ENCODE data around the gene PSMB3.

PSMB3 gene

DNA sequence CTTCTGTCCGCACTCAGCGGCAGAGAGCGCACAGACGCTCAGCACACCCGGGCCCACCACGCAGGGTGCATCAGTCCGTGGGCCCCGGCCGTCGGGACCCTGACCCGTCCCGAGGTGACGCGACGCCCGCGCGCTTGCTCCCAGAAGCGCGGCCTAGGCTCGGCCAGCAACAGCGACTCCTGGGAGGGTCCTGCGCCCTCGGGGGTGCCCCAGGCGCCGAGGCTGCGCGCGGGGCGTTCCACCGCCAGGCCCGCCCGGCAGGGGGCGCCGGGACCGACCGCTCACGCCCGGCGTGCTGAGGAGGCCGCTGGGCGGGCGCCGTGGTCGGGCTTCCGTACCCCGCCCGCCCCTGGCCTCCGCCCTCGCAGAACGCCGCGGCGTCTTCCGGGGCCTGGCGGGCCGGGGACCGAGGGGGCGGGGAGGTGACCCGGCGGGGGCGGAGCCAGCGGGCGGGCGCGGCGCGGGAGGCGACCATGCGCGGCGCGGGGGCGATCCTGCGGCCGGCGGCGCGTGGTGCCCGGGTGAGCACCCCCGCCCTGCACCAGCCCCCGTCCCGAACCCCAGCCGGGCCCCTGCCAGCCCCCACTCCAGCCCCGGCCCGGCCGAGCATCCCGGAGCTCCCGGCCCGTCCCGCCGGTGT lies 22.5 kb upstream of the PSMB3 start, which contains the start of gene CISD3 (continued):
- TF ChIP-seq, protein P1, sequence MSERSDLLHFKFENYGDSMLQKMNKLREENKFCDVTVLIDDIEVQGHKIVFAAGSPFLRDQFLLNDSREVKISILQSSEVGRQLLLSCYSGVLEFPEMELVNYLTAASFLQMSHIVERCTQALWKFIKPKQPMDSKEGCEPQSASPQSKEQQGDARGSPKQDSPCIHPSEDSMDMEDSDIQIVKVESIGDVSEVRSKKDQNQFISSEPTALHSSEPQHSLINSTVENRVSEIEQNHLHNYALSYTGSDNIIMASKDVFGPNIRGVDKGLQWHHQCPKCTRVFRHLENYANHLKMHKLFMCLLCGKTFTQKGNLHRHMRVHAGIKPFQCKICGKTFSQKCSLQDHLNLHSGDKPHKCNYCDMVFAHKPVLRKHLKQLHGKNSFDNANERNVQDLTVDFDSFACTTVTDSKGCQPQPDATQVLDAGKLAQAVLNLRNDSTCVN (tag by site-specific recombination; optimal IDR thresholded peaks at IDR 0.05) = peak; percentile 55
- TF ChIP-seq, protein P2, sequence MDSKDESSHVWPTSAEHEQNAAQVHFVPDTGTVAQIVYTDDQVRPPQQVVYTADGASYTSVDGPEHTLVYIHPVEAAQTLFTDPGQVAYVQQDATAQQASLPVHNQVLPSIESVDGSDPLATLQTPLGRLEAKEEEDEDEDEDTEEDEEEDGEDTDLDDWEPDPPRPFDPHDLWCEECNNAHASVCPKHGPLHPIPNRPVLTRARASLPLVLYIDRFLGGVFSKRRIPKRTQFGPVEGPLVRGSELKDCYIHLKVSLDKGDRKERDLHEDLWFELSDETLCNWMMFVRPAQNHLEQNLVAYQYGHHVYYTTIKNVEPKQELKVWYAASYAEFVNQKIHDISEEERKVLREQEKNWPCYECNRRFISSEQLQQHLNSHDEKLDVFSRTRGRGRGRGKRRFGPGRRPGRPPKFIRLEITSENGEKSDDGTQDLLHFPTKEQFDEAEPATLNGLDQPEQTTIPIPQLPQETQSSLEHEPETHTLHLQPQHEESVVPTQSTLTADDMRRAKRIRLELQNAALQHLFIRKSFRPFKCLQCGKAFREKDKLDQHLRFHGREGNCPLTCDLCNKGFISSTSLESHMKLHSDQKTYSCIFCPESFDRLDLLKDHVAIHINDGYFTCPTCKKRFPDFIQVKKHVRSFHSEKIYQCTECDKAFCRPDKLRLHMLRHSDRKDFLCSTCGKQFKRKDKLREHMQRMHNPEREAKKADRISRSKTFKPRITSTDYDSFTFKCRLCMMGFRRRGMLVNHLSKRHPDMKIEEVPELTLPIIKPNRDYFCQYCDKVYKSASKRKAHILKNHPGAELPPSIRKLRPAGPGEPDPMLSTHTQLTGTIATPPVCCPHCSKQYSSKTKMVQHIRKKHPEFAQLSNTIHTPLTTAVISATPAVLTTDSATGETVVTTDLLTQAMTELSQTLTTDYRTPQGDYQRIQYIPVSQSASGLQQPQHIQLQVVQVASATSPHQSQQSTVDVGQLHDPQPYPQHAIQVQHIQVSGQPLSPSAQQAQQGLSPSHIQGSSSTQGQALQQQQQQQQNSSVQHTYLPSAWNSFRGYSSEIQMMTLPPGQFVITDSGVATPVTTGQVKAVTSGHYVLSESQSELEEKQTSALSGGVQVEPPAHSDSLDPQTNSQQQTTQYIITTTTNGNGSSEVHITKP (tag by site-specific recombination; IDR thresholded peaks at IDR 0.05) = no peak; the same call in 1 of the 2 replicates
- TF ChIP-seq ZEB2 (tag by site-specific recombination; IDR thresholded peaks at IDR 0.05) = no peak
- TF ChIP-seq, protein P3, sequence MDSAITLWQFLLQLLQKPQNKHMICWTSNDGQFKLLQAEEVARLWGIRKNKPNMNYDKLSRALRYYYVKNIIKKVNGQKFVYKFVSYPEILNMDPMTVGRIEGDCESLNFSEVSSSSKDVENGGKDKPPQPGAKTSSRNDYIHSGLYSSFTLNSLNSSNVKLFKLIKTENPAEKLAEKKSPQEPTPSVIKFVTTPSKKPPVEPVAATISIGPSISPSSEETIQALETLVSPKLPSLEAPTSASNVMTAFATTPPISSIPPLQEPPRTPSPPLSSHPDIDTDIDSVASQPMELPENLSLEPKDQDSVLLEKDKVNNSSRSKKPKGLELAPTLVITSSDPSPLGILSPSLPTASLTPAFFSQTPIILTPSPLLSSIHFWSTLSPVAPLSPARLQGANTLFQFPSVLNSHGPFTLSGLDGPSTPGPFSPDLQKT (IDR thresholded peaks at IDR 0.05; ENCODE audit: borderline replicate concordance, low read depth, low read length) = no peak
- TF ChIP-seq ZNF558 (tag by site-specific recombination; IDR thresholded peaks at IDR 0.05) = no peak
- TF ChIP-seq ZNF548 (tag by site-specific recombination; IDR thresholded peaks at IDR 0.05) = no peak
- no peak for TF ChIP-seq ZNF654 (tag by site-specific recombination; IDR thresholded peaks at IDR 0.05; ENCODE audit: low read depth)
- TF ChIP-seq, protein P4, sequence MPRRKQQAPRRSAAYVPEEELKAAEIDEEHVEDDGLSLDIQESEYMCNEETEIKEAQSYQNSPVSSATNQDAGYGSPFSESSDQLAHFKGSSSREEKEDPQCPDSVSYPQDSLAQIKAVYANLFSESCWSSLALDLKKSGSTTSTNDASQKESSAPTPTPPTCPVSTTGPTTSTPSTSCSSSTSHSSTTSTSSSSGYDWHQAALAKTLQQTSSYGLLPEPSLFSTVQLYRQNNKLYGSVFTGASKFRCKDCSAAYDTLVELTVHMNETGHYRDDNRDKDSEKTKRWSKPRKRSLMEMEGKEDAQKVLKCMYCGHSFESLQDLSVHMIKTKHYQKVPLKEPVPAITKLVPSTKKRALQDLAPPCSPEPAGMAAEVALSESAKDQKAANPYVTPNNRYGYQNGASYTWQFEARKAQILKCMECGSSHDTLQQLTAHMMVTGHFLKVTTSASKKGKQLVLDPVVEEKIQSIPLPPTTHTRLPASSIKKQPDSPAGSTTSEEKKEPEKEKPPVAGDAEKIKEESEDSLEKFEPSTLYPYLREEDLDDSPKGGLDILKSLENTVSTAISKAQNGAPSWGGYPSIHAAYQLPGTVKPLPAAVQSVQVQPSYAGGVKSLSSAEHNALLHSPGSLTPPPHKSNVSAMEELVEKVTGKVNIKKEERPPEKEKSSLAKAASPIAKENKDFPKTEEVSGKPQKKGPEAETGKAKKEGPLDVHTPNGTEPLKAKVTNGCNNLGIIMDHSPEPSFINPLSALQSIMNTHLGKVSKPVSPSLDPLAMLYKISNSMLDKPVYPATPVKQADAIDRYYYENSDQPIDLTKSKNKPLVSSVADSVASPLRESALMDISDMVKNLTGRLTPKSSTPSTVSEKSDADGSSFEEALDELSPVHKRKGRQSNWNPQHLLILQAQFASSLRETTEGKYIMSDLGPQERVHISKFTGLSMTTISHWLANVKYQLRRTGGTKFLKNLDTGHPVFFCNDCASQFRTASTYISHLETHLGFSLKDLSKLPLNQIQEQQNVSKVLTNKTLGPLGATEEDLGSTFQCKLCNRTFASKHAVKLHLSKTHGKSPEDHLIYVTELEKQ (tag by site-specific recombination; IDR thresholded peaks at IDR 0.05; ENCODE audit: borderline replicate concordance) = no peak
- peak; percentile 43; the same call in 1 of the 2 replicates for TF ChIP-seq KLF8 (tag by site-specific recombination; IDR thresholded peaks at IDR 0.05)
- TF ChIP-seq, protein P5, sequence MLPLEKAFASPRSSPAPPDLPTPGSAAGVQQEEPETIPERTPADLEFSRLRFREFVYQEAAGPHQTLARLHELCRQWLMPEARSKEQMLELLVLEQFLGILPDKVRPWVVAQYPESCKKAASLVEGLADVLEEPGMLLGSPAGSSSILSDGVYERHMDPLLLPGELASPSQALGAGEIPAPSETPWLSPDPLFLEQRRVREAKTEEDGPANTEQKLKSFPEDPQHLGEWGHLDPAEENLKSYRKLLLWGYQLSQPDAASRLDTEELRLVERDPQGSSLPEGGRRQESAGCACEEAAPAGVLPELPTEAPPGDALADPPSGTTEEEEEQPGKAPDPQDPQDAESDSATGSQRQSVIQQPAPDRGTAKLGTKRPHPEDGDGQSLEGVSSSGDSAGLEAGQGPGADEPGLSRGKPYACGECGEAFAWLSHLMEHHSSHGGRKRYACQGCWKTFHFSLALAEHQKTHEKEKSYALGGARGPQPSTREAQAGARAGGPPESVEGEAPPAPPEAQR (tag by site-specific recombination; IDR thresholded peaks at IDR 0.05) = no peak
- no peak for TF ChIP-seq ZNF501 (tag by site-specific recombination; IDR thresholded peaks at IDR 0.05)
- TF ChIP-seq, protein P6, sequence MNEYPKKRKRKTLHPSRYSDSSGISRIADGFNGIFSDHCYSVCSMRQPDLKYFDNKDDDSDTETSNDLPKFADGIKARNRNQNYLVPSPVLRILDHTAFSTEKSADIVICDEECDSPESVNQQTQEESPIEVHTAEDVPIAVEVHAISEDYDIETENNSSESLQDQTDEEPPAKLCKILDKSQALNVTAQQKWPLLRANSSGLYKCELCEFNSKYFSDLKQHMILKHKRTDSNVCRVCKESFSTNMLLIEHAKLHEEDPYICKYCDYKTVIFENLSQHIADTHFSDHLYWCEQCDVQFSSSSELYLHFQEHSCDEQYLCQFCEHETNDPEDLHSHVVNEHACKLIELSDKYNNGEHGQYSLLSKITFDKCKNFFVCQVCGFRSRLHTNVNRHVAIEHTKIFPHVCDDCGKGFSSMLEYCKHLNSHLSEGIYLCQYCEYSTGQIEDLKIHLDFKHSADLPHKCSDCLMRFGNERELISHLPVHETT (tag by site-specific recombination; IDR thresholded peaks at IDR 0.05) = no peak
- TF ChIP-seq ZNF521 (tag by site-specific recombination; IDR thresholded peaks at IDR 0.05) = no peak
- TF ChIP-seq, protein P7, sequence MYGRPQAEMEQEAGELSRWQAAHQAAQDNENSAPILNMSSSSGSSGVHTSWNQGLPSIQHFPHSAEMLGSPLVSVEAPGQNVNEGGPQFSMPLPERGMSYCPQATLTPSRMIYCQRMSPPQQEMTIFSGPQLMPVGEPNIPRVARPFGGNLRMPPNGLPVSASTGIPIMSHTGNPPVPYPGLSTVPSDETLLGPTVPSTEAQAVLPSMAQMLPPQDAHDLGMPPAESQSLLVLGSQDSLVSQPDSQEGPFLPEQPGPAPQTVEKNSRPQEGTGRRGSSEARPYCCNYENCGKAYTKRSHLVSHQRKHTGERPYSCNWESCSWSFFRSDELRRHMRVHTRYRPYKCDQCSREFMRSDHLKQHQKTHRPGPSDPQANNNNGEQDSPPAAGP (tag by site-specific recombination; IDR thresholded peaks at IDR 0.05) = no peak
- TF ChIP-seq ZNF433 (tag by site-specific recombination; IDR thresholded peaks at IDR 0.05; ENCODE audit: low read depth) = no peak
- TF ChIP-seq ZNF184 (tag by site-specific recombination; IDR thresholded peaks at IDR 0.05) = no peak
- TF ChIP-seq, protein P8, sequence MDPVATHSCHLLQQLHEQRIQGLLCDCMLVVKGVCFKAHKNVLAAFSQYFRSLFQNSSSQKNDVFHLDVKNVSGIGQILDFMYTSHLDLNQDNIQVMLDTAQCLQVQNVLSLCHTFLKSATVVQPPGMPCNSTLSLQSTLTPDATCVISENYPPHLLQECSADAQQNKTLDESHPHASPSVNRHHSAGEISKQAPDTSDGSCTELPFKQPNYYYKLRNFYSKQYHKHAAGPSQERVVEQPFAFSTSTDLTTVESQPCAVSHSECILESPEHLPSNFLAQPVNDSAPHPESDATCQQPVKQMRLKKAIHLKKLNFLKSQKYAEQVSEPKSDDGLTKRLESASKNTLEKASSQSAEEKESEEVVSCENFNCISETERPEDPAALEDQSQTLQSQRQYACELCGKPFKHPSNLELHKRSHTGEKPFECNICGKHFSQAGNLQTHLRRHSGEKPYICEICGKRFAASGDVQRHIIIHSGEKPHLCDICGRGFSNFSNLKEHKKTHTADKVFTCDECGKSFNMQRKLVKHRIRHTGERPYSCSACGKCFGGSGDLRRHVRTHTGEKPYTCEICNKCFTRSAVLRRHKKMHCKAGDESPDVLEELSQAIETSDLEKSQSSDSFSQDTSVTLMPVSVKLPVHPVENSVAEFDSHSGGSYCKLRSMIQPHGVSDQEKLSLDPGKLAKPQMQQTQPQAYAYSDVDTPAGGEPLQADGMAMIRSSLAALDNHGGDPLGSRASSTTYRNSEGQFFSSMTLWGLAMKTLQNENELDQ (tag by site-specific recombination; IDR thresholded peaks at IDR 0.05; ENCODE audit: low read depth) = no peak

Data from HEK293 (cell line).